Left hindlimb (tissue), 1 donor: ENCODE measurements around the gene SPDL1.
"Not testable (repeated sequence)": the region's sequence is repeated elsewhere in the genome, so short reads cannot be mapped to it uniquely, and the experiment has no call there.

Experiments
- DNase-seq: peaks from one replicate; pipeline ENCODE4 v3.0.0-alpha.2; 2018

Gene SPDL1

DNA sequence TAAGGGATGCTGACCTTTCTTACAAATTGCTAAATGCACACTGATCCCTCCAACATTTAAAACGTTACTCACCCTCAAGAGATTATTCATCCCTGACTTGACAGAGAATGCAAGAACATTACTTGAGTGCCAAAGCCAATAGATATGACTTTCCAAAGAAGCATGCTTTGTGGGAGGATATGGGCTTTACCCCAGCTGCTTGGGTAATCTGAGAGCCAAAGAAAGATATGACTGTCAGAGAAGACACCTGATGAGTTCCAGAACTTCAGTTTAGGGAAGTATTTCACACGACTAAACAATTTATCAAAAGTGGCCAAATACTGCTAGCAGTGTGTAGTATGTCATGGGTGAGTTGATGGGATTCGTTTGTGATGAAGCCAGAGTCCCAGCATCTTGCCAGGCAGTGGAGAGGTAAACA, 7.4 kb upstream of the SPDL1 start:
- no peak for DNase-seq

DNA sequence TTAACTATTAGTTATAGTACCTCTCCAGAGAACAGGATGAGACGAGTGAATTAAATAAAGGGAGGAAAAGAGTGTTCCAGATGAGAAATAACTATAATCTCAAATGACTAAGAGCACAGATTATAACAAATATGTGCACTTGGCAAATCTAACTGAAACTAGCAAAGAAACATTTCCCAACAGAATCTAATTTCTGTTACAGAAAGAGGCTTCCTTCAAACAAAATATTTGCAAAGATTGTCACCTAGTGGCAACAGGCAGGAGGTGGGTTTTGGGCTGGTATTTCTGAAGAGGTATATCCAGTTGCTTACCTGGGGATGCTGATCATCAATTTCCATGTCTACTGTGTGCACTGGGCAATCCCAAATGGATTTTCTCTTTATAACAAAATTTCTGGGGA, 5.6 kb upstream of the SPDL1 start:
- DNase-seq: no peak

DNA sequence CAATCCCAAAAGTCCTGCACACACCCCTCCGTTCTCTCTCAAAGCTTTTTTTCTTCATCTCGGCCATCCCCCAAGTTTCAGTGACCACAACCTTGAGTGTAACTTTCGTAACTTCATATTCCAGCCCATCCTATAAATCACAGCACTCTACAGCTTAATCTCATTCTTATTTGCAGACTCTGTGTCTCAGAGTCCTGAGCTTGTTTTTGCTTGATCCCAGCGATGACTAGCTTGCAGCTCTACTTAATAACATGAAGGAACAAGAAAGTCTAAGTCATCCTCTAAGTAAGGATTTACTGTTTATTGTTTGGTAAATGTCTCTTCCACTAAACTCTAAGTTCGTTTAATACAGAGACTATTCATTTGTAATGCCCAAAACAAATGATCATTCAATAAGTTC, 2.6 kb upstream of the SPDL1 start:
- DNase-seq: no peak

DNA sequence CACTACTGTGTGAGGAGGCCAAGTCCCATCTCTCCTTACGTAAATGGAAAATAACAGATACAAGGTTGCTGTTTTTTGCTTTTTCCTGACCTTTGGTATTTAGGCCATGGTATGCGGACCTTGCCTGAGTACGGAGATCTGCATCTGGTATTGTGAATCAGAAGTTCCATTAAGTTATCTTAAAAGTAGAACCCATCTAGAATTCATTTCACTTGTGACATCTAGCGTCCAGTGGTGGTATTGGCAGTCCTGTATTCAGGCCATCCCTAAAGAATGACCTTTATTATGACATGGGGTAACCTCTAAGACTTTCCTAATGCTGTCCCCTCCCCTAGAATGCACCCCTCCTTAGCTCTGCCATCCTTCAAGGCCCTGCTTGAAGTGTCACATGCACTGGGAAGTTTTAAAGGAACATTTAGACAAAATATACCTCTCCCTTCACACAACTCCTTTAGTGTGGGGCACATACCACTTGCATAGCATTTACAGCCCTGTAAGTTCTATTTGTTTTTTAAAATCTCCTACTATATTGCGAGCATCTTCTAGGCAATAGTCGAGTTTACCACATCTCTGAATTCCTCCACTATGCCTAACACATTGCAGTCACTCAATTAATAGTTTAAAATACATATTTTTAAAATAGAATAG, 1.9 kb upstream of the SPDL1 start:
- DNase-seq: peak; percentile 38

DNA sequence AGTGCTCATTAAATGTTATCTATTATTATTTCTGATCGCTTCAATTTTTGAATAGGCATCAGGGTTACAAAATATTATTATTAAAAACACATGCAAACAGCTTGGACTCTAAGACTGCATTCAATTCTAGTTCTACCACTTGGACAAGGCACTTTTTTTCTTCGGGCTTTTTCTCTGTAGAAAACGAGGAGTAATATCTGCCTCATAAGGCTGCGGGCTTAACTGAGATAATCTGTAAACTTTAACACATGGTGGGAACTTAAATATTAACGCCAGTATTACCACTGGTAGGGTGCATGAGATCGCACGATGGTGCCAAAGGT, 511 bp upstream of the SPDL1 start:
- DNase-seq: no peak

DNA sequence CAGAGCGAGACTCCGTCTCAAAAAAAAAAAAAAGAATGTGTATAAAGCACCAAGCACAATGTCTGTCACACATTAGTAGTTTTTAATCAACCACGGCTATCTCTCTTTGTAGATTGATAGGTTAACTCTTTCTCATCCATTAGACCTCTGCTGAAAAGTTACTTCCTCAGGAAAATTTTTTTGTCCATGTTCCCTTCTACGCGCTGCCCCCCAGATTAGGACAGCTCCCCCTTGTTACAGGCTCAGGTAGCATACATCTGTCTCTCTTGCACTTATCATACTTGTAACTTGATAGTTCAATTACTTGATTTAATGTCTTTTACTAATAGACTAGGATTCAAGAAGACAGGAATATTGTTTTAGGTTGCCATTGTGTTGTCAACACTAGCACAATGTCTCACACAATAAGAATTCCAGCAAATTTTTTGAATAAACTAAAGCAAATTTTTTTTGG, 1.5 kb downstream of the SPDL1 start:
- DNase-seq: no peak

DNA sequence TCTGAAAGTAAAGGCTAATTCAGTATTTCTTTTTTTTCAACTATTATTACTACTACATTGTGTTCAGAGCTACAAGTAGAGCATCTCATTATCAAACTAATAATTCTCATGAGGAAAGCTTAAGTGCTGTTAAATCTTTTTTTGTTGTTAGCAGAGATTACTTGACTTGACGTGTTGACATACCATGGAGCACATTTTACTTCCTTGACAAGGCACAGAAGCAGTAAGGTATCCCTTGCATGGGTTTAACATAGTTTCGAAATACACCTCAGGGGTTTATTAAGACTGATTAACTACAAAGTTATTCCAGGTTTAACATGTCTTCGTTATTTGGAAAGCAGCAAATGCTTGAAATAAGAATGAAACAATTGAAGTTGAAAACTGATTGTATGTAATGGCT, 7.0 kb downstream of the SPDL1 start:
- DNase-seq: no peak

DNA sequence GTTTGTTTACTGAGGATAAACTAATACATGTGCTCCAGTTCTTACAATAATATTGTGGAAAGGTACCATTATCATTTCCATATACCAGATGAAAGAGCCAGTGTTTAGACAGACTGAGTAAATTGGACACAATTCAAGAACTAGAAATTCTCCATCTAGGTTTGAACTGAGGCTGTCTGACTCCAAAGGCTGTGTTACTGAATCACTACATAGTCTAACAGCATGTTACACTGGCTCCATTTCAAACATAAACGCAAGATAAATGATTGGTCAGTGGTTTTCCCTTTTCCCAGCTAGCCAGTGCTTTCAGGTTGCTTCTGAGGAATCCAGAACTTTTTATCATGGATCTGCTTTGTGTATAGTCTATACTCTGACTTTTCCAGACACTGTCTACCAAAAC, 8.1 kb downstream of the SPDL1 start:
- no peak for DNase-seq

DNA sequence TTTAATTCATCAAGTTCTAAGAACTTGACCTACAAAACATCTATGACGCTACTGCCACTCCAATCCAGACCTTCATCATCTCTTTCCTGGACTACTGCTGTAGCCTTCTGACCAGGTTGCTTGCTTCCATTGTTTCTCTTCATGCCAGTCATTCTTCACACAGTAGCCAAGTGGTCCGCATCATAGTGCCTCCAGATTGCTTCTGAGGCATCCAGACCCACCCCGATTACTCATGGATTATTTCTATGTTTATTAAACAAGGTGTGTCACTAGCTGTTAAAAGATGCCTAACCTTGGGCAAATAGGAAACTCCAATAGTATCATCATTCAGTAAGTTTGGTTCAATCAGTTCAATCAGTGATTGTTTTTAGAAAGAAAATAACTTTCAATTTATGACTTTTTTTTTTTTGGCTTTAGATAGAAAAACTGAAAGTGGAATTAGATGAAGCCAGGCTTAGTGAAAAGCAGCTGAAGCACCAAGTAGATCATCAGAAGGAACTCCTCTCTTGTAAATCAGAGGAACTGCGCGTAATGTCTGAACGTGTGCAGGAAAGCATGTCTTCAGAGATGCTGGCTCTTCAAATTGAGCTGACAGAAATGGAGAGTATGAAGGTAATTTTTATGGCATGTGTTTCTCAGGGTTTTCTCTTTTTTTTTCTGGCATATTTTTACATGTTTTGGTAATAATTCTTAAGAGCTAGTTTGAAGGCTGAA, 9.5 kb downstream of the SPDL1 start:
- no peak for DNase-seq

DNA sequence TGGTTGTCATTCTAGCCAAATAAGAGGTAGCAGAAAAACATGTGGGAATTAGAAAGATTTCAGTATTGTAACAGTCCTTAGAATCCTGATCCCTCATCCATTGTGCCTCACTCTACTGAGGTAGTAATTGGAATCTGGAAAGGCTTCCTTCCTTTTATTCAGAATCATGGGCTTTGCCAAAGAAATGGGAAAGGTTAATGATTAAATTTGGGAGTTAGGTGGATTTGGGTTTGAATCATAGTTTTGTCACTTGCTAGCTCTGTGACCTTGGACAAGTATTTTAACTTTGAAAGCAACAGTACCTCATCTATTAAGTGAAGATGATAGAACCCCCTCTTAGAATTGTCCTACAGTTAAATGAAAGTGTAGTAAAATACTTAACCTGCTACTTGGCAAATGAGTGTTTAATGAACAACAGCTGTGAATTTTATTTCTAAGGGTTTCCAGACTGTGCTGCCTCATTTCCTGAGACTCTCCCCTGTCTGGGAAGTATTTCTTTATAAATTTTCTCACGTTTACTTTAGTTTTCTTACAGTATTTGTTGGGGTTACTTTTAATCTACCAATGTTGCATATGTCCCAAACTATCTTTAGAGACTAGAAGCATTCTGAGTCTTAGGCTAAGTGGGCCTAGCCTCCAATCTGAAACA, 11.7 kb downstream of the SPDL1 start:
- DNase-seq: no peak

DNA sequence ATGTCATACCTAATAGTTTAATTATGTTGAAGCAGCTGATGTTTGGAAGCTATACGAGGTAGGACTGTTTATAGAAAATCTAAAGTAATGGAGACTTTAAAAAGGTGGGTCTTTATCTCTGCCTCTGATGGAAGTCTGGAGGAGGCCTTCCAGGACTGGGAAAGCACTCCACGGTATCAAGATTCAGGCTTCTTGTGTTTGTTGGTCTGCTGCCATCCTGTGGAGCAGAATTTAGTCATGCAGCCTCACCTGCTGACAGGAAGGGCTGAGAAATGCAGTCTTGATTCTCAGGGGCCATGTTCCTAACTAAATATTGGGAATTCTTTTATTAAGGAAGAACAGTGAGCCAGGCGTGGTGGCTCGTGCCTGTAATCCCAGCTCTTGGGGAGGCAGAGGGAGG, 15.9 kb downstream of the SPDL1 start:
- no peak for DNase-seq

DNA sequence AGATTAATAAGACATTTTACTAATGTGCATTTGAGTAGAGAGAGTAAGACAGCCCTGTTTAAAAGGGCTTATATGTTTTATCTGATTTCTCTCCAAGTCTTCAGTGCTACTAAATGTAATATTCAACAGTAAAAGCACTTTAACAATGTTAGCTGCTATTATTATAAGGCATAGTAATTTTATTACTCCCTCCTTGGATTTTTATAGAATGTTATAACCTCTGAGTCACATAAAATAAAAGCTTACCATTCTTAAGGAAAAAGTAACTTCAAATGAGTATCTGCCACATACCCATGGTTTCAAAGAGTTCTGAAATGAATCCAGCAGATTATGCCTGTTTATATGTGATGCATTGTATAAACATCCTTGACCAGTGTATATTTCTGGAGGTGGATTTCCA, 19.0 kb downstream of the SPDL1 start:
- no peak for DNase-seq

DNA sequence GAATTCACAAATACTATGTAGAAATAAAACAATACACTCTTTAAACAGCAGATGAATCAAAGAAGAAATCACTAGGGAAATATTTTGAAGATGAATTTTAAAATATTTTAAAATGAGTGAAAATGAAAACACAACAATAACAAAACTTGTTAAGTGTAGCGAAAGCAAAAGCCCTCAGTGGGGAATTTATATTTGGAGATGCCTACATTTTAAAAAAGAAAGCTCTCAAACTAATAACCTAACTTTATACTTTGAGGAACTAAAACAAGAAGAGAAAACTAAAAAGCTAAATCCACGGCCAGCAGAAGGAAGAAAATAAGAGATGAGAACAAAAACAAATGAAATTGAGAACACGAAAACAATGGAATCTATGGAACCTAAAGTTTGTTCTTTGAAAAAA, 22.7 kb downstream of the SPDL1 start:
- DNase-seq: no peak

DNA sequence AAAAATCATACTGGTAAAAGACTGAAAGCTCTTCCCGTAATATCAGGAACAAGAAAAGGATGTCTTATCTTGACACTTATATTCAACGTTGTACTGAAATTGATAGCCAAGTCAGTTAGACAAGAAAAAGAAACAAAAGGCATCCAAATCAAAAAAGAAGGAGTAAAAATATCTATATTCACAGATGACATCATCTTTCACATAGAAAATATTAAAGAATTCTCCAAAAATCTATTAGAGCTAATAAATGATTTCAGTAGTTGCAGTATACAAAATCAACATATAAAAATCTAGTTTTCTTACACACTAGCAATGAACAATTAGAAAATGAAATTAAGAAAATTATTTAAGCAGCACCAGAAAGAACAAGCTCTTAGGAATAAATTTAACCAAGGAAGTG, 24.3 kb downstream of the SPDL1 start:
- DNase-seq: no peak

DNA sequence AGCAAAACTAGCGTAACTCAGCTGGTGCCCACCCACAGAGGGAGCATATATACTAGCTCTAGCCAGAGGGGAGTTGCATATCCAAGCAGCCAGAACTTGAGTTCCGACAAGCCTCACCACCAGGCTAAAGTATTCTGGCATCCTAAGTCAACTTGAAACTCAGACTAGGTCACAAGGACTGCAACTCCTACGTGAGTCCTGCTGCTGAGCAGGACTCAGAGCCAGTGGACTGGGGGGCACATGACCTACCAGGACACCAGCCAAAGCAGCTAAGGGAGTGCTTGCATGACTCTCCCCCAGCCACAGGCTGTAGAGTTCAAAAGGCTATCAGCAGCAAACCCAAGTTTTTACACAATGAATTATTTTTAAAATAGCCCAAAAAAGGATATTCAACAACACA, 26.1 kb downstream of the SPDL1 start:
- no peak for DNase-seq

DNA sequence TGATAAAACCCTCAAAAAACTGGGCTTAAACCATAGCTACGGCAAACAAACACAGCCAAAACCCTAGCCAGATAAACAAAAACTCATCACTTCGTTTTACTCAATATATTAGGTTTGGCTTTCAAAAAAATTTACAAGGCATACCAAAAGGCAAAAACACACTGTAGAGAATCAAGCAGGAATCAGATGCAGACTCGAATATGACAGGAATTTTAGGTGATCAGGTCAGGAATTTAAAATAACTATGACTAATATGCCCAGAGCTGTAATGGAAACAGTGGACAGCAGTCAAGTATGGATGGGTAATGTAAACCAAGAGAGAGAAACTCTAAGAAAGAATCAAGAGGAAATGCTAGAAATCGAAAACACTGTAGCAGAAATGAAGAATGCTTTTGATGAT, 27.0 kb downstream of the SPDL1 start:
- DNase-seq: no peak

DNA sequence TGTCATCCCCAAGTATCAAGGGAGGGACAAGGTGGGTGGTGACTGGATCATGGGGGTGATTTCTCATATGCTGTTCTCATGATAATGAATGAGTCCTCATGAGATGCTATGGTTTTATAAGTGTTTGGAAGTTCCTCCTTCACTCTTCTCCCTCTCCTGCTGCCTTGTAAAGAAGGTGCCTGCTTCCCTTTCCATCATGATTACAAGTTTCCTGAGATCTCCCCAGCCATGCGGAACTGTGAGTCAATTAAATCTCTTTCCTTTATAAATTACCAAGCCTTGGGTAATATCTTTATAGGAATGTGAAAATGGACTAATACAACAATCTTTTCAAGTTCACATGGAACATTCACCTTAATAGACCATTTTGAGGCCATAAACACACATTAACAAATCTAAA, 32.0 kb downstream of the SPDL1 start:
- DNase-seq: no peak

DNA sequence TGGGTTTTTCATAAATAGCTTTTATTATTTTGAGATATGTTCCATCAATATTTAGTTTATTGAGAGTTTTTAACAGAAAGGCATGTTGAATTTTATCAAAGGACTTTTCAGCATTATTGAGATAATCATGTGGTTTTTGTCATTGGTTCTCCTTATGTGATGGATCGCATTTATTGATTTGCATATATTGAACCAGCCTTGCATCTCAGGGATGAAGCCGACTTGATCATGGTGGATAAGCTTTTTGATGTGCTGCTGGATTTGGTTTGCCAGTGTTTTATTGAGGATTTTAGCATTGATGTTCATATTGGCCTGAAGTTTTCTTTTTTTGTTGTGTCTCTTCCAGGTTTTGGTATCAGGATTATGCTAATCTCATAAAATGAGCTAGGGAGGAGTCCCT, 40.7 kb downstream of the SPDL1 start:
- DNase-seq: not testable (repeated sequence)

DNA sequence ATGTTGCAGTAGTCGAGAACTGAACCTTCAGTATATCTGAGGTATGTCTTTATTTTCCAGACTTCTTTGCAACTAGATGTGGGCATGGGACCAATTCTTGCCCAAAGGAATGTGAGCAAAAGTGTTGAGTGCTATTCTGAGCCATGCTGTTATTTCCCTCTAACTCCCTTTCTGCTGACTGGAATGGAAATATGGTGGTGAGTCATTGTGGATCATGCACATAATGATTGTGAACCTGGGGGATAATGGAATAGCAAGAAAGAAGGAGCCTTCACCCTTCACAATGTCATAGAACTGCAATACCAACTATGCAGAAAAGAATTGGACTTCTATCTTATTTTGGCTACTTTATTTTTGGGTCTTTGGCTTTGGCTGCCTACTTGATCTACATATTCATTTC, 43.2 kb downstream of the SPDL1 start:
- no peak for DNase-seq

DNA sequence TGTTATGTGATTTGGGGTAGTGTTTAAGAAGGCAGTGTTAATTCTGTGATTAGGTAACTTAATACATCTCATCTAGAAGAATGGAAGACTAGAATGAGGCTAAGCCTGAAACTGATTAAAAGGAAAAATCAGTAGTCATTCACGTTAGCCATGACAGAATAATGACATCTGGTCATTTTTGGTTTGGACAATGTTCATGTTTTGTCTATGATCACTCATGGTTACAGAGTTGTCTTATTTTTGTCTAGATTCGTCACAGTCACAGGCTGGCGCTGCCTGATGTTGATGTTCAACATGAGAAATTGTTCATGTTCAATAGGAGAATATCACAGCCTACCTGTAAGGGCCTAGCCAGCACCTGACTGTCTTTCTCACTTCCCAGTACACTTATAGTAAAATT, 44.0 kb downstream of the SPDL1 start:
- no peak for DNase-seq

DNA sequence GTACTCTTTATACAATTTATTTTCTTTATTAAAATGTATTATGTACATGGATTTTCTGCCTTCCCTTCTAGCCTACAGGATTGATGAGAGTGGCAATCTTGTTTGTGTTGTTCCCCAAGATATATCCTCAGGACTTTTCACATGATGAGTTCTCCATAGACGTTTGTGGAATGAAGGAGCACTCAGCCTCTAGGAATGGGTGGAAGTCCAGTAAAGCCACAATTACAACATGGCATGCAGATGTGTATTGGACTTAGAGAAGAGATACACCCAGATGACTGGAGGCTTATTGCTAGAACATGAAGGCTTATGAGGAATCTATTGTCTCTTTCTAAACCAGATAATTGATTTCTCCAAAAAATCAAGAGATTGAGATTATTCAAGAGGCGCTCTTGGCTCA, 45.3 kb downstream of the SPDL1 start:
- no peak for DNase-seq

DNA sequence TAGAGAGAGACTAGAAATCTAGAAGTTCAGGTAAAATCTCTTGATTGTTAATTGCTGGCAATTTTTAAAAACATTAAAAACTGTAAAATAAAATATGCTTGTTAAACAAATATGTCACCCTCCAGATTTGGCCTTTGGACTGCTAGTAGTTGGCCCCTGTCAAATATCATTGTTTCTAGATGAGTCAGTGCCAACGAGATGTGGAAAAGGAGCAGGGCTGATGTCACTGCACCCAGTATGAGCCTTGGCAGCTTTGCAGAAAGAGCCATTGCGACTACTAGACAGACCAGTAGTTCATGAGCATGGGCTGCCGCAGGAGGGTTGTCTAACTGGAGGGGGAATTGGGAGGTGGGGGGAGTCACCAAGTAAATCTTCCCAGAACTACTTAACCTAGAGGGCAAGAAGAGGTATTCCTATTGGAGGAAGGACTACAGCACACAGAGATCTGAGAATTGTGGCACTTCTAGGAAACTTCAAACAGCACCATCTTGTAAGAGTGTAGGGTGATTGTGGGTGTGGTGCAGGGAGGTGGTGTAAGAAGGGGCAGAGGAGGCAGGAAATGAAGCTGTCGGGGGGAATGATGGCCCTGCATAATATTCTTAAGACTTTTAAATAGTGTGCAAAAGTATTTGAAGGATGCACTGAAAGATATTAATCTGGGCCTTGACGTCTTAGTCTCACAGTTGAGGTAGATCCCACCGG, 46.4 kb downstream of the SPDL1 start:
- DNase-seq: no peak

DNA sequence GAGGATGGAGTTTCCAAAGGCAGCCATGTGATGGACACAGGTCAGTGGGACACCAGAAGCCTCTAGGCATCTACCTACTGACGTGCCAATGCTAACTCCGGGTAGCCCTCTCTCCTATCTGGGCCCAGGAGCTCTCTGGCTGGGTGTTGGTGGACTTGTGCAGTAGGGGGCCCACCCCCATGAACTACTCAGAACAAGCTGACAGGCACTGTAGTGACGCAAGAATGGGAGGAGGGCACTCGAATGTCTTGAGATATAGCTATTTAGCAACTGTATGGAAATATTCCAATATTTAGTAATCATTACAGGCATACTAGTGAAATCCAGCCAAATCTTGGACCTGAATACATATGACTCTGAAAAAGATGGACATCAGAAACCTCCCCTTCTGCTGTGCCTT, 47.8 kb downstream of the SPDL1 start:
- no peak for DNase-seq

DNA sequence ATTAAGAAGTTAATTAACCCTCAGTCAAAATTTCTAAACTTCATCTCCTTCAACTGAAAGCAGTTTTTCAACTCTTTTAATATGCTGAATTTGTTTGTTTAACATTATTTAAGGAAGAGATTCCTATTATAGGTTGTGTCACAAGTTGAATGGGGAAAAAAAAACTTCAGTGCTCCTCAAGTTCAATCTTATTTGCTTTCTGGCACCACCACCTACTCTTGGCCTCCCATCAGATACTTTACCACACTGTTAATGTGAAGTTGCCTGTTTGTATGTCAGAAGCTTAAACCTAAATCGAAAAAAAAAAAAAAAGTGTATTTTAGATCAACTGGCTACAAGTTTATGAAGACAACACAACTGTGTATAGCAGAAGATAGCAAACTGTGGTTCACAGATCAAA, 49.4 kb downstream of the SPDL1 start:
- no peak for DNase-seq
